SK-N-MC (cell line): Measurements from ENCODE around the gene PPP6R2.

Experiments
- EZH2 ChIP-seq: fragments of 200-600 bp; sonication (generic); IDR thresholded peaks from one replicate; pipeline ENCODE4 v1.6.1; 2017; ENCODE audit warnings: antibody characterized with exemption
- POLR2AphosphoS5 ChIP-seq: IDR thresholded peaks from 2 replicates; pipeline ENCODE4 v1.6.1; 2012; ENCODE audit warnings: mild to moderate bottlenecking, low read depth, low read length, borderline replicate concordance

- no peak for TF ChIP-seq POLR2AphosphoS5
- TF ChIP-seq EZH2: no peak
Measured at GRCh38 chr22:50415426-50415825, 72.3 kb downstream of the PPP6R2 start.
